ENCODE results near the gene LCN6. TPM values are rescaled to one million over a fixed set of nuclear protein-coding genes. Genes with fewer than 3 reads are reported as not detected.

The LCN6 gene
- total and polyA plus RNA-seq, 9 of the 15 experiments (the other 6 are each of a cell fraction or from before 2014, with no cell fraction given), result 0.10 to 0.45 (median 0.37) TPM; not detected in 5

GRCh38 chr9:136791516-136792276 lies 43.4 kb upstream of the LCN6 start (continued):
- TF ChIP-seq MYNN (IDR thresholded peaks at IDR 0.05) (peak; percentile 55; the same call in 1 of the 2 replicates), MYNN (CRISPR knock-in tag; IDR thresholded peaks at IDR 0.05) (no peak), TAL1 (IDR thresholded peaks at IDR 0.05) (no peak), CEBPG (CRISPR knock-in tag; IDR thresholded peaks at IDR 0.05) (no peak), CEBPG (tag; conservative IDR thresholded peaks at IDR 0.05 in 1 of 2, IDR thresholded peaks at IDR 0.05 in 1 of 2) (no peak), KLF13 (tag; IDR thresholded peaks at IDR 0.05; ENCODE audit: borderline replicate concordance, low read depth) (no peak), DDX20 (tag; IDR thresholded peaks at IDR 0.05; ENCODE audit: low read depth) (no peak), ZNF274 (IDR thresholded peaks at IDR 0.05; ENCODE audit: borderline replicate concordance, low read depth, low read length) (no peak), PHB (CRISPR knock-in tag; IDR thresholded peaks at IDR 0.05) (0 out of 2 replicates have a peak, but pooled peaks have one; percentile 68), DACH1 (IDR thresholded peaks at IDR 0.05; ENCODE audit: partially characterized antibody) (no peak), ZNF23 (CRISPR knock-in tag; IDR thresholded peaks at IDR 0.05) (no peak), RBM17 (IDR thresholded peaks at IDR 0.05; ENCODE audit: borderline replicate concordance, low read depth, low read length) (no peak), HCFC1 (IDR thresholded peaks at IDR 0.05; ENCODE audit: low read depth, low read length) (0 out of 2 replicates have a peak, but pooled peaks have one; percentile 8)
- TF ChIP-seq, protein P1, sequence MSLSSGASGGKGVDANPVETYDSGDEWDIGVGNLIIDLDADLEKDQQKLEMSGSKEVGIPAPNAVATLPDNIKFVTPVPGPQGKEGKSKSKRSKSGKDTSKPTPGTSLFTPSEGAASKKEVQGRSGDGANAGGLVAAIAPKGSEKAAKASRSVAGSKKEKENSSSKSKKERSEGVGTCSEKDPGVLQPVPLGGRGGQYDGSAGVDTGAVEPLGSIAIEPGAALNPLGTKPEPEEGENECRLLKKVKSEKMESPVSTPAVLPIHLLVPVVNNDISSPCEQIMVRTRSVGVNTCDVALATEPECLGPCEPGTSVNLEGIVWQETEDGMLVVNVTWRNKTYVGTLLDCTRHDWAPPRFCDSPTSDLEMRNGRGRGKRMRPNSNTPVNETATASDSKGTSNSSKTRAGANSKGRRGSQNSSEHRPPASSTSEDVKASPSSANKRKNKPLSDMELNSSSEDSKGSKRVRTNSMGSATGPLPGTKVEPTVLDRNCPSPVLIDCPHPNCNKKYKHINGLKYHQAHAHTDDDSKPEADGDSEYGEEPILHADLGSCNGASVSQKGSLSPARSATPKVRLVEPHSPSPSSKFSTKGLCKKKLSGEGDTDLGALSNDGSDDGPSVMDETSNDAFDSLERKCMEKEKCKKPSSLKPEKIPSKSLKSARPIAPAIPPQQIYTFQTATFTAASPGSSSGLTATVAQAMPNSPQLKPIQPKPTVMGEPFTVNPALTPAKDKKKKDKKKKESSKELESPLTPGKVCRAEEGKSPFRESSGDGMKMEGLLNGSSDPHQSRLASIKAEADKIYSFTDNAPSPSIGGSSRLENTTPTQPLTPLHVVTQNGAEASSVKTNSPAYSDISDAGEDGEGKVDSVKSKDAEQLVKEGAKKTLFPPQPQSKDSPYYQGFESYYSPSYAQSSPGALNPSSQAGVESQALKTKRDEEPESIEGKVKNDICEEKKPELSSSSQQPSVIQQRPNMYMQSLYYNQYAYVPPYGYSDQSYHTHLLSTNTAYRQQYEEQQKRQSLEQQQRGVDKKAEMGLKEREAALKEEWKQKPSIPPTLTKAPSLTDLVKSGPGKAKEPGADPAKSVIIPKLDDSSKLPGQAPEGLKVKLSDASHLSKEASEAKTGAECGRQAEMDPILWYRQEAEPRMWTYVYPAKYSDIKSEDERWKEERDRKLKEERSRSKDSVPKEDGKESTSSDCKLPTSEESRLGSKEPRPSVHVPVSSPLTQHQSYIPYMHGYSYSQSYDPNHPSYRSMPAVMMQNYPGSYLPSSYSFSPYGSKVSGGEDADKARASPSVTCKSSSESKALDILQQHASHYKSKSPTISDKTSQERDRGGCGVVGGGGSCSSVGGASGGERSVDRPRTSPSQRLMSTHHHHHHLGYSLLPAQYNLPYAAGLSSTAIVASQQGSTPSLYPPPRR (CRISPR knock-in tag; IDR thresholded peaks at IDR 0.05; ENCODE audit: borderline replicate concordance), result 0 out of 2 replicates have a peak, but pooled peaks have one; percentile 80
- TF ChIP-seq, protein P2, sequence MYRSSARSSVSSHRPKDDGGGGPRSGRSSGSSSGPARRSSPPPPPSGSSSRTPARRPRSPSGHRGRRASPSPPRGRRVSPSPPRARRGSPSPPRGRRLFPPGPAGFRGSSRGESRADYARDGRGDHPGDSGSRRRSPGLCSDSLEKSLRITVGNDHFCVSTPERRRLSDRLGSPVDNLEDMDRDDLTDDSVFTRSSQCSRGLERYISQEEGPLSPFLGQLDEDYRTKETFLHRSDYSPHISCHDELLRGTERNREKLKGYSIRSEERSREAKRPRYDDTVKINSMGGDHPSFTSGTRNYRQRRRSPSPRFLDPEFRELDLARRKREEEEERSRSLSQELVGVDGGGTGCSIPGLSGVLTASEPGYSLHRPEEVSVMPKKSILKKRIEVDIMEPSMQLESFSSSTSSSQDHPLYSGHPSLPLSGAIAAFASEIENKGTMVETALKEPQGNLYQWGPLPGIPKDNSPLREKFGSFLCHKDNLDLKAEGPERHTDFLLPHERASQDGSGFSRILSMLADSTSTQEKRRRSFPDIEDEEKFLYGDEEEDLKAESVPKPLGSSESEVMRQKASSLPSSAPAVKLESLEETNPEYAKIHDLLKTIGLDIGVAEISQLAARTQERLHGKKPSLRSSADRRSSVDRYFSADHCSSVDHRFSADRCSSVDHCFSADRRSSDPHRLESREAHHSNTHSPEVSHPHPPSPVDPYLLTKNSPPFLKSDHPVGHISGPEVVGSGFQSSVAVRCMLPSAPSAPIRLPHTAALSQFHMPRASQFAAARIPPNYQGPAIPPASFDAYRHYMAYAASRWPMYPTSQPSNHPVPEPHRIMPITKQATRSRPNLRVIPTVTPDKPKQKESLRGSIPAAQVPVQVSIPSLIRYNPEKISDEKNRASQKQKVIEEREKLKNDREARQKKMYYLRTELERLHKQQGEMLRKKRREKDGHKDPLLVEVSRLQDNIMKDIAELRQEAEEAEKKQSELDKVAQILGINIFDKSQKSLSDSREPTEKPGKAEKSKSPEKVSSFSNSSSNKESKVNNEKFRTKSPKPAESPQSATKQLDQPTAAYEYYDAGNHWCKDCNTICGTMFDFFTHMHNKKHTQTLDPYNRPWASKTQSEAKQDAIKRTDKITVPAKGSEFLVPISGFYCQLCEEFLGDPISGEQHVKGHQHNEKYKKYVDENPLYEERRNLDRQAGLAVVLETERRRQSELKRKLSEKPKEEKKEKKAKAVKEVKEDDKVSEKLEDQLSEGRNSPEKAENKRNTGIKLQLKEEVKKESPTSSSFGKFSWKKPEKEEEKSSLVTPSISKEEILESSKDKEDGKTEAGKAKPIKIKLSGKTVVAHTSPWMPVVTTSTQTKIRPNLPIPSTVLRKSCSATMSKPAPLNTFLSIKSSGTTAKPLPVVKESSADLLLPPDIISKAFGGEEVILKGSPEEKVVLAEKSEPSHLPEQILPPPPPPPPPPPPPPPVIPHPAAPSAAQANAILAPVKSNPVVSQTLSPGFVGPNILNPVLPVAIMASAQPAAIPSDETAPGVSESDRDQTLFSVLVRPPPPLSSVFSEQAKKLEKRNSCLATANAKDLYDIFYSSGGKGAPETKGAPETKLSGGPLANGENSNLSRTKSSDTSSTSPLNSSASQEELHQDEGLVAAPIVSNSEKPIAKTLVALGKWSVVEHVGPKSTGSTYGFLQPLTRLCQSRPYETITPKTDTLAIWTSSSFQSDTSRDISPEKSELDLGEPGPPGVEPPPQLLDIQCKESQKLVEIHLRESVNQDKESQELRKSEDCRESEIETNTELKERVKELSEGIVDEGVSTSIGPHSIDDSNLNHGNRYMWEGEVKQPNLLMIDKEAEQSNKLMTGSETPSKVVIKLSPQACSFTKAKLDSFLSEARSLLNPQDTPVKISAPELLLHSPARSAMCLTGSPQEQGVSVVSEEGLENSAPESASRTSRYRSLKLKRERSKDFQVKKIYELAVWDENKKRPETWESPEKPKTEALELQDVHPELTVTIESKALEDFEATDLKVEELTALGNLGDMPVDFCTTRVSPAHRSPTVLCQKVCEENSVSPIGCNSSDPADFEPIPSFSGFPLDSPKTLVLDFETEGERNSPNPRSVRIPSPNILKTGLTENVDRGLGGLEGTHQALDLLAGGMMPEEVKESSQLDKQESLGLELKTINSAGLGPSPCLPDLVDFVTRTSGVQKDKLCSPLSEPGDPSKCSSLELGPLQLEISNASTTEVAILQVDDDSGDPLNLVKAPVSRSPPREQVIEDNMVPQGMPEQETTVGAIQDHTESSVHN (IDR thresholded peaks at IDR 0.05; ENCODE audit: borderline replicate concordance in 1 of 2, low read depth in 1 of 2), result no peak

Measured in K562 (cell line).